Activated T-helper 1 cell treated with Interleukin-2 at 50 U/mL for 16 hours (primary cell): Measurements from ENCODE around the gene CNIH3.

Source experiments
- DNase-seq: peaks from one replicate; pipeline ENCODE4 v3.0.0-alpha.2; 2020; ENCODE audit warnings: low read depth

CNIH3 gene

GRCh38 chr1:224777180-224777579, 161.1 kb downstream of the CNIH3 start:
- DNase-seq, result no peak

GRCh38 chr1:224779536-224779935, 163.4 kb downstream of the CNIH3 start:
- no peak for DNase-seq

- DNase-seq, result no peak
Observed at GRCh38 chr1:224780736-224781135, 164.6 kb downstream of the CNIH3 start.

- DNase-seq, result no peak
Observed at GRCh38 chr1:224781800-224782199, 165.7 kb downstream of the CNIH3 start.

- DNase-seq, result no peak
Observed at GRCh38 chr1:224782281-224783000, 166.3 kb downstream of the CNIH3 start.

- no peak for DNase-seq
Observed at GRCh38 chr1:224783006-224783651, 167.0 kb downstream of the CNIH3 start.

GRCh38 chr1:224784265-224785039, 168.3 kb downstream of the CNIH3 start:
- no peak for DNase-seq

- DNase-seq, result no peak
Observed at GRCh38 chr1:224785040-224785328, 168.9 kb downstream of the CNIH3 start.

- DNase-seq, result no peak
Observed at GRCh38 chr1:224785622-224786021, 169.5 kb downstream of the CNIH3 start.

GRCh38 chr1:224786533-224787250, 170.6 kb downstream of the CNIH3 start:
- no peak for DNase-seq

- no peak for DNase-seq
Observed at GRCh38 chr1:224789311-224789710, 173.2 kb downstream of the CNIH3 start.
